ENCODE results near the gene MMP7. TPM values are rescaled to one million over a fixed set of nuclear protein-coding genes. Genes with fewer than 3 reads are reported as not detected.
"Not testable (repeated sequence)": the region's sequence is repeated elsewhere in the genome, so short reads cannot be mapped to it uniquely, and the experiment has no call there.

MMP7 gene
- total and polyA plus RNA-seq, 4 donors, result 0.42 to 2.2 TPM; not detected in 2

- intact Hi-C loops (cut with DNase I), result no loop called here
- Histone ChIP-seq H3K9me3 (ENCODE audit: control insufficient read depth, low read length) (no peaks in the 10 kb centered on the region), H3K4me1 (ENCODE audit: control insufficient read depth in 1 of 2, insufficient read depth in 2 of 2, low read length in 2 of 2) (no peaks in the 10 kb centered on the region), H3K27me3 (ENCODE audit: control insufficient read depth in 1 of 2, insufficient read depth in 2 of 2, low read length in 1 of 2) (no peaks in the 10 kb centered on the region), H3K27ac (ENCODE audit: low read depth in 1 of 2, low read length in 2 of 2) (no peak overlapping the region), H3K36me3 (ENCODE audit: control insufficient read depth in 1 of 2, insufficient read depth in 2 of 2, low read length in 1 of 2) (no peaks in the 10 kb centered on the region), H3K4me3 (ENCODE audit: low read length in 2 of 2) (no peak overlapping the region)
- ATAC-seq (ENCODE audit: low FRiP score), result no peak
- WGBS, 2 donors, result 17 to 28% methylated on average over 3 of the region's 3 CpGs
- DNase-seq, result no peak
Measured at GRCh38 chr11:102513869-102514268, 16.7 kb downstream of the MMP7 start.

- ATAC-seq (ENCODE audit: low FRiP score) (no peak), DNase-seq (no peak)
- no peak overlapping the region for H3K27ac ChIP-seq (ENCODE audit: low read depth in 1 of 2, low read length in 2 of 2)
- H3K4me3 ChIP-seq (ENCODE audit: low read length in 2 of 2), result no peak overlapping the region
- intact Hi-C loops (cut with DNase I), result no loop called here
- no peaks in the 10 kb centered on the region for H3K27me3 ChIP-seq (ENCODE audit: control insufficient read depth in 1 of 2, insufficient read depth in 2 of 2, low read length in 1 of 2)
- no peaks in the 10 kb centered on the region for H3K4me1 ChIP-seq (ENCODE audit: control insufficient read depth in 1 of 2, insufficient read depth in 2 of 2, low read length in 2 of 2)
- H3K36me3 ChIP-seq (ENCODE audit: control insufficient read depth in 1 of 2, insufficient read depth in 2 of 2, low read length in 1 of 2), result no peaks in the 10 kb centered on the region
- no peaks in the 10 kb centered on the region for H3K9me3 ChIP-seq (ENCODE audit: control insufficient read depth, low read length)
- 78 to 79% methylated on average over 5 of the region's 5 CpGs for WGBS, 2 donors
Measured at GRCh38 chr11:102510439-102511135, 20.0 kb downstream of the MMP7 start.

- H3K9me3 ChIP-seq (ENCODE audit: control insufficient read depth, low read length); H3K27me3 ChIP-seq (ENCODE audit: control insufficient read depth in 1 of 2, insufficient read depth in 2 of 2, low read length in 1 of 2); intact Hi-C loops (cut with DNase I); H3K36me3 ChIP-seq (ENCODE audit: control insufficient read depth in 1 of 2, insufficient read depth in 2 of 2, low read length in 1 of 2); H3K27ac ChIP-seq (ENCODE audit: low read depth in 1 of 2, low read length in 2 of 2); ATAC-seq (ENCODE audit: low FRiP score); DNase-seq; H3K4me3 ChIP-seq (ENCODE audit: low read length in 2 of 2); H3K4me1 ChIP-seq (ENCODE audit: control insufficient read depth in 1 of 2, insufficient read depth in 2 of 2, low read length in 2 of 2): not testable (repeated sequence)
- 84 to 89% methylated on average over 3 of the region's 3 CpGs for WGBS, 2 donors
Measured at GRCh38 chr11:102502831-102503230, 27.7 kb downstream of the MMP7 start.

GRCh38 chr11:102500829-102501228 lies 29.7 kb downstream of the MMP7 start:
- ATAC-seq (ENCODE audit: low FRiP score), result no peak
- 57 to 65% methylated on average over 2 of the region's 2 CpGs for WGBS, 2 donors
- Histone ChIP-seq H3K4me3 (ENCODE audit: low read length in 2 of 2) (no peak overlapping the region), H3K27me3 (ENCODE audit: control insufficient read depth in 1 of 2, insufficient read depth in 2 of 2, low read length in 1 of 2) (no peaks in the 10 kb centered on the region), H3K9me3 (ENCODE audit: control insufficient read depth, low read length) (peaks cover 1% of the 10 kb centered on the region), H3K4me1 (ENCODE audit: control insufficient read depth in 1 of 2, insufficient read depth in 2 of 2, low read length in 2 of 2) (no peaks in the 10 kb centered on the region), H3K27ac (ENCODE audit: low read depth in 1 of 2, low read length in 2 of 2) (no peak overlapping the region), H3K36me3 (ENCODE audit: control insufficient read depth in 1 of 2, insufficient read depth in 2 of 2, low read length in 1 of 2) (no peaks in the 10 kb centered on the region)
- intact Hi-C loops (cut with DNase I), result no loop called here
- no peak for DNase-seq

GRCh38 chr11:102499931-102500330 lies 30.6 kb downstream of the MMP7 start:
- ATAC-seq (ENCODE audit: low FRiP score), result no peak
- H3K9me3 ChIP-seq (ENCODE audit: control insufficient read depth, low read length), result peaks cover 1% of the 10 kb centered on the region
- no peaks in the 10 kb centered on the region for H3K27me3 ChIP-seq (ENCODE audit: control insufficient read depth in 1 of 2, insufficient read depth in 2 of 2, low read length in 1 of 2)
- H3K27ac ChIP-seq (ENCODE audit: low read depth in 1 of 2, low read length in 2 of 2), result no peak overlapping the region
- WGBS, 2 donors, result 18 to 25% methylated on average over 2 of the region's 2 CpGs
- DNase-seq, result no peak
- intact Hi-C loops (cut with DNase I), result loop anchor here (5.0 to 10.0 kb wide), 4 partner anchors 108 to 213 kb away; partner anchors contain the start of gene BIRC2 (in 1 of the 2)
- no peaks in the 10 kb centered on the region for H3K4me1 ChIP-seq (ENCODE audit: control insufficient read depth in 1 of 2, insufficient read depth in 2 of 2, low read length in 2 of 2)
- no peak overlapping the region for H3K4me3 ChIP-seq (ENCODE audit: low read length in 2 of 2)
- H3K36me3 ChIP-seq (ENCODE audit: control insufficient read depth in 1 of 2, insufficient read depth in 2 of 2, low read length in 1 of 2), result no peaks in the 10 kb centered on the region

DNA sequence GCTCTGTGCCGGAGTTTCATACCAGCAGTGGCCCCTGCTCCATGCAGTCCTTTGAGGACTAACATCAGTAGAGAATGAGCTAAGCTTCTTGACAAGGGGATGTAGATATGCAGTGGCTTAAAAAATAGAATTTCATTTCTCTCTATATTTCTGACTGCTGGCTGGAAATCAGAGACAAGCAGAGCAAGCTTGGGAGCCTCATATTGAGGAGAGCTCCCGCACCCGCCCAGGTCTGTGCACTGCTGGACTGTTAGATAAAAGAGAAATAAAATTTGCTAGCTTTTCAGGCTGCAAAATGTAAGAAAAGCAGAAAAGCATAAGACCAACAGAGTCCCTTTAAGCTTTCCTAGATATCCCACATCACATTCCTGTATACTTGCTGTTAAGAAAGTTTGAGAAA lies 31.4 kb downstream of the MMP7 start:
- Histone ChIP-seq H3K27me3 (ENCODE audit: control insufficient read depth in 1 of 2, insufficient read depth in 2 of 2, low read length in 1 of 2) (no peaks in the 10 kb centered on the region), H3K36me3 (ENCODE audit: control insufficient read depth in 1 of 2, insufficient read depth in 2 of 2, low read length in 1 of 2) (no peaks in the 10 kb centered on the region), H3K9me3 (ENCODE audit: control insufficient read depth, low read length) (peaks cover 1% of the 10 kb centered on the region), H3K27ac (ENCODE audit: low read depth in 1 of 2, low read length in 2 of 2) (no peak overlapping the region), H3K4me3 (ENCODE audit: low read length in 2 of 2) (no peak overlapping the region), H3K4me1 (ENCODE audit: control insufficient read depth in 1 of 2, insufficient read depth in 2 of 2, low read length in 2 of 2) (no peaks in the 10 kb centered on the region)
- ATAC-seq (ENCODE audit: low FRiP score), result no peak
- intact Hi-C loops (cut with DNase I), result loop anchor here (5.0 to 10.0 kb wide), 4 partner anchors 107 to 212 kb away; partner anchors contain the start of gene BIRC2 (in 1 of the 2)
- WGBS, 2 donors, result 77 to 82% methylated on average over 3 of the region's 3 CpGs
- DNase-seq, result no peak

DNA sequence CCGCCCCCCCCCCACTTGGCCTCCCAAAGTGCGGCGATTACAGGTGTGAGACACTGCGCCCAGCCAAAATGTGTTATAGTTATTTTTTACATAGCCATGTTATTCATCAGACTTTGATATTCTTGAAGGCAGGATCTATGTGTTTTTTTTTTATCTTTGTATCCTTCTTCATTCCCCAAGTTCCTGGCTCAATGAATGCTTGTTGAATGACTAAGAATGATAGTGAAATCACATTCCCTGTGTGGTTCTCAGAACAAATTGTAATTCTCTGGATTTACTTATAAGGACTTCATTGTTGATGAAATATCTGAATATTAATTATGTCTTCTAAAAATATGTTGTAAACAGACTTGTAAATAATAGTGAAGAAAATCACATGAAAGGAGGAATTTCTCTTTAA lies 33.5 kb downstream of the MMP7 start:
- intact Hi-C loops (cut with DNase I), result loop anchor here (2.0 to 10.0 kb wide), 5 partner anchors 105 to 210 kb away; partner anchors contain the start of gene BIRC2 (in 1 of the 2)
- Histone ChIP-seq H3K4me1 (ENCODE audit: control insufficient read depth in 1 of 2, insufficient read depth in 2 of 2, low read length in 2 of 2) (no peaks in the 10 kb centered on the region), H3K27ac (ENCODE audit: low read depth in 1 of 2, low read length in 2 of 2) (no peak overlapping the region), H3K9me3 (ENCODE audit: control insufficient read depth, low read length) (peaks cover 1% of the 10 kb centered on the region), H3K27me3 (ENCODE audit: control insufficient read depth in 1 of 2, insufficient read depth in 2 of 2, low read length in 1 of 2) (no peaks in the 10 kb centered on the region), H3K4me3 (ENCODE audit: low read length in 2 of 2) (no peak overlapping the region), H3K36me3 (ENCODE audit: control insufficient read depth in 1 of 2, insufficient read depth in 2 of 2, low read length in 1 of 2) (no peaks in the 10 kb centered on the region)
- no peak for ATAC-seq (ENCODE audit: low FRiP score)
- no peak for DNase-seq
- WGBS, 2 donors, result 82 to 92% methylated on average over 3 to 4 of the region's 4 CpGs

DNA sequence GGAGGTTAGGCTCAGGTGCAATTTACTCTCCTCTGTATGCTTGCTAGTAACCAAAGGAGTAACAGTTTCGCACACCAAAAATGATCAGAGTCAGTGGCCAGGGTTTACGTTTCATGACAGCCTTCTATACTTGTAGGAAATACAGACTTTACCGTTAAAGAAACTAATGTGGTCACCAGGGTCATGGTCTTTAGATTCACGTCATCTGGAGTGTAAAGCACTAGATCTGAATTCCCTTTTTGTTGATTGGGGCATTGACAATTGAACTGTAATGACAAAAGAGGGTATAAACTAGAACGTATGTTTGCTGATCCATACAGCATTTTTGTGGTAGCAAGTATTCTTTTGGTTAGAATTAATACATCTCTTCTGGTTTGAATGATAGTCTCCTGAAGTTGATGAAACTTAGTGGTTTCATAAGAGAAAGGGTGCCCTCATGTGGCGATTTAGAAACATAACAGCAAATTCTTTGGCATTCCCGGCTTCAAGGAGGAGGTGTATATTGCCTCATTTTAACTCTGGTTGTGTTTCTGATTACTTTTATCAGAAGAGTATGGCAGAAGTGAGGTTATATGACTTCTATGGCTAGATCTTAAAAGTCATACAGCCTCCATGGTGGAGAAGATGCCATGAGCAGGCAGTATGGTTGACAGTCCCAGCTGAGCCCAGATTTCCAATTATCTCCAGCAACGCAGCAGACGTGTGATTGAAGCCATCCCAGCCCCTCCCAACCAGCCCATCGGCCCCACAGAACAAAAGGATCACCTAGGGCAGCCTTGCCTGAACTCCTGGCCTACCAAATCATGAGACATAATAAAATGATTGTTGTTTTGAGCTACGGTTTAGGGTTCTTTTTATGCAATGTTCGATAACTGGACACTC lies 35.1 kb downstream of the MMP7 start:
- no peaks in the 10 kb centered on the region for H3K4me1 ChIP-seq (ENCODE audit: control insufficient read depth in 1 of 2, insufficient read depth in 2 of 2, low read length in 2 of 2)
- H3K4me3 ChIP-seq (ENCODE audit: low read length in 2 of 2), result no peak overlapping the region
- H3K27ac ChIP-seq (ENCODE audit: low read depth in 1 of 2, low read length in 2 of 2), result no peak overlapping the region
- DNase-seq (no peak), ATAC-seq (ENCODE audit: low FRiP score) (peak; percentile 87)
- H3K9me3 ChIP-seq (ENCODE audit: control insufficient read depth, low read length), result peaks cover 1% of the 10 kb centered on the region
- WGBS, 2 donors, result 27 to 28% methylated on average over 12 of the region's 12 CpGs
- H3K27me3 ChIP-seq (ENCODE audit: control insufficient read depth in 1 of 2, insufficient read depth in 2 of 2, low read length in 1 of 2), result no peaks in the 10 kb centered on the region
- H3K36me3 ChIP-seq (ENCODE audit: control insufficient read depth in 1 of 2, insufficient read depth in 2 of 2, low read length in 1 of 2), result no peaks in the 10 kb centered on the region
- intact Hi-C loops (cut with DNase I), result loop anchor here (2.0 to 10.0 kb wide), 6 partner anchors 103 to 208 kb away; partner anchors contain the start of gene BIRC2 (in 1 of the 2)

Data from aorta (tissue), 5 donors.